ENCODE data around the gene ZNF438.
"Not testable (repeated sequence)": the region's sequence is repeated elsewhere in the genome, so short reads cannot be mapped to it uniquely, and the experiment has no call there.

Gene ZNF438

DNA sequence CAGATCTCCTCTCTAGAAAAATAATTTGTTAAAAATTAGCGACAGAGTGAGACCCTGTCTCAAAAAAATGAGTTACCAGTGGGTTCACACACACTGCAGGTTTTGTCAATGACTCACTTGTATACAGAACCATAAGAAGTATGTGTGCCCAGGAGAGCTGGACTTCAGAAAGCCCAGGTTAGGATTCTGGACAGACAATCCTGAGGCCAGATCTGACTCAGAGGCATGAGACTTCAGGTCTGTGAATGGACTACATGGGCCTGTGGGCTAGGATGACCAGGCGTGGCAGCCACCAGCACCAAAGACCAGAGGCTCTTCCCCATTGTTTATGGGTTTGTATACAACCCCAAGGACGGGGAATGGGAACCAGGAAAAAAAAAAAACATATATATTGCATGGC, 9.3 kb upstream of the ZNF438 start:
- no peak for DNase-seq

DNA sequence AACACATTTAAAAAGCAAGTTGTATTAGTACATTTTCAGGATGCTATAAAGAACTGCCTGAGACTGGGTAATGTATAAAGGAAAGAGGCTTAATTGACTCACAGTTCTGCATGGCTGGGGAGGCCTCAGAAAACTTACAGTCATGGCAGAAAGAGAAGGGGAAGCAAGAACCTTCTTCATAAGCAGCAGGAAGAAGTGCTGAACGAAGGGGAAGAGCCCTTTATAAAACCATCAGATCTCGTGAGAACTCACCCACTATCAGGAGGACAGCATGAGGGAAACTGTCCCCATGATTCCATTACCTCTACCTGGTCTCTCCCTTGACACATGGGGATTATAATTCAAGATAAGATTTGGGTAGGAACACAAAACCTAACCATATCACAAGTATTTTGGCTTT, 7.3 kb upstream of the ZNF438 start:
- not testable (repeated sequence) for DNase-seq

GRCh38 chr10:31037749-31038148, 6.1 kb upstream of the ZNF438 start:
- no peak for DNase-seq

DNA sequence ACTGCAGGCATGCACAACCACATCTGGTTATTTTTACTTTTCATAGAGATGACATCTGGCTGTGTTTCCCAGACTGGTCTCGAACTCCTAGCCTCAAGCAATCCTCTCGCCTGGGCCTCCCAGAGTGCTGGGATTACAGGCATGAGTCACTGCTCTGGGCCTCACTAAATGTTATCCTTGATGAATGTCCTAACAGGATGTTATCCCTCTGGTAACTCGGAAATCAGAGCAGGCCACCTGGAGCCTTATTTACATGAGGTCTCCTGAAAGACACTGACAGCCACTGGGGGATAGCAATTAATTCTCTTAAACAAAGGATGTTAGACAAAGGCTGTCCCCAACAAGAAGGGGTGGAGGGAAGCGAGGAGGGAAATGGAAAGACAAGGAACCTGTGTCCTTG, 4.5 kb upstream of the ZNF438 start:
- no peak for DNase-seq

DNA sequence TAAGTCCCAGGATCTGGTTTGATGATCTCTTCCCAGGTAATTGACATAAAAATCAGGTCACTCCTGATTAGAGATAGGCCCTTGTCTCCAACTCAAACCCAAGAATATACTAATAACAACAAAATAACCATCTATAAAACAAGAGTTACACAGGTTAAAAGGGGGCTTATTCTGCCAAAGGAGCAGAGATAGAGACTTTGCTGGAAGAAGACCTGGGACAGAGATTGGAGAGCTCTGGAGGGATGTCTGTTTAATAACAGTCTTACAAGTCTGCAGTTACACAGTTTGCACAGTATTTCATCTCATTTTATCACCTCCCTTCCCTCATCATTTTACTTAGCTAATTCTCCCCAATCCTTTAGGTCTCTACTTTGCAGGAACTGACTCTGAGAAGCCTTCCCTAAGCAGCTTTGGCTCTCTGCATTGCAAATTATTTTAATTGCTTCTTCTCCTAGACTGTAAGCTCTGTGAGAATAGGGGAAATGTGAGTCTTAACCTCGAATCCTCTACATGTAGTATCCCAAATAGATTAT, 3.7 kb upstream of the ZNF438 start:
- DNase-seq = no peak

DNA sequence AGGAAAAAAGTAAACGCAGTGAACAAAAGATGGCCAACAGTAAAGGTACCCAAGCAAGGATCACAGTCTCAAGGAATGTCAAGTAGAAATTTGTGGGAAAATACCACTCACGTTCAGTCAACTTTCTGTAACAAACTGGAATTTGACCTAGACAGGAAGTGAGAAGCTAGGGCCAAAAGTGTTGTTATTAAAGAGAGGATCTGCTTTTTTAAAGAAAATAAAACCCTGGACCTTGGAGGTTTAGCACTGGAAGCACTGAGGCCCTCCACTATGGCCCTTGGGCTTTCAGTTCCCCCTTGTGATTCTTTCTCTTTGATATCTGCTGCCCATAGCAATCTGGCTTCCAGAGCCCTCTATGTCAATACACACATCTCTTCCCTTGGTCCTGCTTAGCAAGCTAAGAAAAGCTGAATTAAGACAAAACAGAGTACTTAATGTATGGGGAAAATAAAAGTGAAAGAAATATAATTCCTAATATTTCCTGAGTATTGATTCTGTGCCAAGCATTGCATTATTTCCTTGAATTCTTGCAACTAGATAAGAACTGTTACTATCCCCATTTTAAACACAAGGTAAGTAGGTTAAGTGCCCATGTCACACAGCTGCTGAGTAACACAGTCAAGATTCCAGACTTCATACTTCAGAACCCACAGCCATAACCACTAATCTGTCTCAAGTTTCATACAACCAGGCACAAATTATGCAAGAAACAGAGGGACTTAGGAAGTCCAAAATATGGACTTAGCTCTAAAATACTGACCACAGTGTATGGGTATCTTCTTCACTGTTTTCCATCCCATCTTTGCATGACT, 2.6 kb upstream of the ZNF438 start:
- peak; percentile 32 for DNase-seq

GRCh38 chr10:31033147-31033546, 1.5 kb upstream of the ZNF438 start:
- no peak for DNase-seq

- DNase-seq = peak; percentile 66
Observed at GRCh38 chr10:31032258-31033132, 830 bp upstream of the ZNF438 start.

DNA sequence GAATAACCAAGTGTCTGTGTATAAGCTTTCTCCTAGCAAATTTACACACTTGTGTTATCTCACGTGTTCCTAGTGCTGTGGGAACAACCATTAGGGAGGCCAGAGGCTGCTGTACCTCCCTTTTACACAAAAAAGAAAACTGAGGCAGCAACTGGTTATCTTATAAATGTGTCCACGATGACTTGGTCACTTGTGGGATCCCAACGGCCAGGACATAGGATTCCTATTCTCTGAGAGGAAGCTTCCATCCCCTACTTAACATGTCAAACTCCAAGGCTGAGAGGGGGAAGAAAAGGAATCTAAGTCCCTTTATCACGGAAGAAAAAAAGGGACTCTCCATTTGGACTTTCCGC, 484 bp downstream of the ZNF438 start:
- no peak for DNase-seq

DNA sequence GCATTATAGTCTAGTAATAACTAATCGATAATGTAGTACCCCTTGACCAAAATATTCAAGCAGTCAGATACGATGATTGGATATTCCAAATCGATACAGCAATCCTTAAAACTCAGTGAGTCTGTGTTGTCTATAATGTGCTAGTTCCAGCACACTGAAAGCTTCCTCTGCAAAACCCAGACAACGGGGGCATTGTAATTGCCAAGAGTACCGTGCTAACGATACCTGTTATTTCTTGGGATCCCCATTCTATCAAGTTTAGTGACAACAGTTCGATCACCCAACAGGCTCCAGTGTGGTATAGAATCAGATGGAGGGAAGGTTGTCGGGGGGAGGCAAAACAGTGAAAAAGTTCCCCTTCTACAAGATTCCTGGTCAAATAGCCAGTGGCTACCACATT, 865 bp downstream of the ZNF438 start:
- no peak for DNase-seq

DNA sequence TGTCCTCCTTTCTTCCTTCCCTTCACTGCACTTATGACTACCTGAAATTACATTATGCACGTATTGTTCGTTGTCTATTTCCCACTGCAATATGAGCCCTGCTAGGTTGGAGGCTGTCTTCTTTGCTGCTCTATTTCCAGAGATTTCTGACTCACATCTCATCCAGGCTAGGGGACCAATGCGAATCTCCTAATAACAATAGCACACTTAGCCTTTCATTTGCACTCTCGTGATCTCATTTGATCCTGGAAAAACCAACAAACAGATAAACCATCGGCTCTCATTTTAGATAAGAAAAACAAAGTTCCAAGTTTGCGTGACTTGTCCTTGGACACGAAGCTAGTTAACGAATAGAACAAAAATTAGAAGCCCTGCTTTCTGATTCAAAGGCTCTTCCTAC, 1.4 kb downstream of the ZNF438 start:
- DNase-seq = no peak

DNA sequence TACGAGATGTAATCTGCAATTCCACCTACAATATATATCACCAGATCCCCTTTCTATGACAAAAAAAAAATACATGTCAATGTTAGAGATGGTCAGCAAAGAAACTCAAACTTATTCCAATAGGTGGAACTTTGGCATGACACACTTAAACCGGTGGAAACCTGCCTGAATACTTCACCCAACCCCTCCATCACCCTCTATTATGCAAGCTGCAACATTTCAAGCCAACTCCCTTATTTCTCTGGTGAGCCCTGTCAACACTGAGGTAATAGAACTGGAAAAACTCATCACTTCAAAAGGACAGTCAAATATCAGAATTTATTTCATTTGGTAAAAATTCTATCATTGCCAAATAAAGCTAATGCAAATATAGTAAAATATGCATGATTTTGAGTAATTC, 3.6 kb downstream of the ZNF438 start:
- no peak for DNase-seq

DNA sequence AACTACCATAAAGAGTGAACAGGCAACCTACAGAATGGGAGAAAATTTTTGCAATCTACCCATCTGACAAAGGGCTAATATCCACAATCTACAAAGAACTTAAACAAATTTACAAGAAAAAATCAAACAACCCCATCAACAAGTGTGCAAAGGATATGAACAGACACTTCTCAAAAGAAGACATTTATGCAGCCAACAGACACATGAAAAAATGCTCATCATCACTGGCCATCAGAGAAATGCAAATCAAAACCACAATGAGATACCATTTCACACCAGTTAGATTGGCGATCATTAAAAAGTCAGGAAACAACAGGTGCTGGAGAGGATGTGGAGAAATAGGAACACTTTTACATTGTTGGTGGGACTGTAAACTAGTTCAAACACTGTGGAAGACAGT, 5.4 kb downstream of the ZNF438 start:
- not testable (repeated sequence) for DNase-seq

DNA sequence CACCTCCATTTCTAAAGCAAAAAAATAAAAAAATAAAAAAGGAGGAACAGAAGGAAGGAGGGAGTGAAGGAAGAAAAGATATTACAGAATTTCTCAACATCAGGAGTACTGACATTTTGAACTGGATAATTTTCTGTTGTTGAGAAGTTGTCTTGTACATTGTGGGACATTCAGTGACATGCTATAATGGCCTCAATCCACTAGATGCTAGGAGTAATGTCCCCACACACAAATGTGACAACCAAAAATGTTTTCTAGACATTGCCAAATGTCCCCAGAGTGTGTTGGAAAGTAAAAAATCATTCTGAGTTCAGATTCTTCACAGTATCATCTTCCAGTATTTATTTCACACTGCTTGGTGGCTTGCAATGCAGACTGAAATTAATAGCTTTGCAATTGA, 6.5 kb downstream of the ZNF438 start:
- DNase-seq = no peak

DNA sequence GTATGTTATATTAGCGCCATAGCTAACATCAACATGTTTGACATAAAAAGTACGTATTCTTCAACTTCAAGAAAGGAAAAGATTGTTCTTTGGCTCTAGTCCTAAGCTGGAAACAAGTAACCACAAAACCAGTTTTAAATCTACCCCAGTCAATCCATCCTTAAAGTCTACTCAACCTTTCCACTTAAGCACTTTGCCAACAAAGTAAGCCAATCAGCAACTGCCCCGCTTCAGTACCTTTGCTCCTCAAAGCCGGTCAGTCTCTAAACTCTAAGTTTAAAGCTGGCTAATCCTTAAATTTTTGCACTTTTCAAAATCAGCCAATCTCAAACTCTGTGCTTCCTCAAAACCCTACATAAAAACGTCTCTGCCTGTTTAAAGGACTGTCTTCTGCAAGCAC, 8.1 kb downstream of the ZNF438 start:
- peak; percentile 20 for DNase-seq

GRCh38 chr10:31020209-31020608, 11.5 kb downstream of the ZNF438 start:
- DNase-seq = no peak

DNA sequence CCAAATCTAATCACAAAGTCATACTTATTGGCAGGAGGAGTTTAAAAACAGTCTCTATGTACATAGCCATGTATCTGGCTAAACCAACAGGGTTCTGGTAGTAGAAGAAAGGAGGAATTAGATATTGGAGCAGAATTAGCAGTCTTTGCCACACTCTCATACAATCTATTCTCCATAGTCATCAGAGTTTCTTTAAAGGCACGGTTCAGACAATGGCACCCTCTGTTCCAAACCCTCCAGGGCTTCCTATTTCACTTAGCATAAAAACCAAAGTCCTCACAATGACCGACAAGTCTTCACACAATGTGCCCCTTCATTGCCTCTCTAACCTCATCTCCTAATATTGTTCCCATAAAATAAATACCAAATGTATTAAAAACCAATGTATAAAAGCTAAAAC, 12.7 kb downstream of the ZNF438 start:
- no peak for DNase-seq

GRCh38 chr10:31018356-31018750, 13.3 kb downstream of the ZNF438 start:
- DNase-seq = no peak

- DNase-seq = no peak
Observed at GRCh38 chr10:31017534-31018355, 13.9 kb downstream of the ZNF438 start.

DNA sequence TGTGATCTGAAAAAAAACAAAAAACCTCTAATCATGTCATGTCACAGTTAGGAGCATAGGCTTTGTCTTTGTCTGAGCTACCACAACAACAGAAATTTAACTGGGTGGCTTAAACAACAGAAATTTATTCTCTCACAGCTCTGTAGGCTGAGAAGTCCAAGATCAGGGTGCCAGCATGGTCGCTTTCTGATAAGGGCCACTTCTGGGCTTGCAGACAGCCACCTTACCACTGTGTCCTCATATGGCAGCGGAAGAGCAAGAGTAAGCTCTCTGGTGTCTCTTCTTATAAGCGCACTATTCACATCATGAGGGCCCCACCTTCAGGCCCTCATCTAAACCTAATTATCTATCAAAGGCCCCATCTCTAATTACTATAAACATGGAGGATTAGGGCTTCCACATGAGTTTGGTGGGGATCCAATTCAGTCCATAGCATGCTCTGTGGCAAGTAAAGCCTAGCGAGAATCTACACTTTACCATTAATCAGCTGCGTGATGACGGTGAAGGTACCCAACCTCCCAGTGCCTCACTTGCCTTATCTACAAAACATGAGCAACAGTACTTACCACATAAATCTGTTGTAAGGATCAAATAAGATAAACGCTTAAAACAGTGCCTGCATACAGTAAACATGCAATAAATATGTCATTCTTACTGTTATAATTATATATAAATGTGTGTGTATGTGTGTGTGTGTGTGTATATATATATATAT, 17.3 kb downstream of the ZNF438 start:
- DNase-seq = no peak

DNA sequence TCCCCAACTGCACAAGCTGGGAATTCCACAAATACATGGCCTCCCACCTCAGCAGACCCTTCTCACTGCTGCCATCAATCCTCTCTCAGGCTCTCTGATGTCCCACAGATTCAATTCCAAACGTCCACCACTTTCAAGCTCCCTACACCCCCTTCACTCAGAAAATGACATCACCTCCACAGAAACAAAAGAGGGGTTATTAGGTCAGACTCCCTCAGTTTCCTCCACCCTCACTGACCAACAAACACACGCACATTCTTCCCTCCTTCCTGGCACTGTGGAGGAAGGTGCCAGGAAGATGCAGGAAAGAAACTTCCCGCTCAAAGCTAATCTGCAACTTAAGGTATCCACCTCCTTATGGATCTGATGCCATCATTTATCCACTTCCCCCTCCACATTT, 18.3 kb downstream of the ZNF438 start:
- DNase-seq = no peak

DNA sequence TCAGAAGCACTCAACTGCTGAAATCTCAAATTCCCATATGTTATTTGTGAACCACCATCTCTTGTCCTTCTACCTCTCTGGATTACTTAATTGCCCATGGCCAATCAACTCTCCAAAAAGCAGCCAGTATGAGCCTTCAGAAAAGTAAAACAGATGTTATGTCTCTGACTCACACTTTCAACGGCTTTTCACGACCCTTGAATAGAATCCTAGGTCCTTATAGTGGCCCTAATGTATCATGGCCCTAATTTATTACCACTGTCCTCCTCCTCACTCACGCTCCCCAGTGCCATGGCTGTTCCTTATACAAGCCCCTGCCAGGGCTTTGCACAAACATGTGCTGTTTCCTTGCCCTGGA, 20.0 kb downstream of the ZNF438 start:
- peak; percentile 45 for DNase-seq

Measured in DMS79 (cell line).